Dermis blood vessel endothelial cell (primary cell): ENCODE data around the gene ENPP7. TPM values are rescaled to one million over a fixed set of nuclear protein-coding genes. Genes with fewer than 3 reads are reported as not detected.

ENCODE experiments used
- DNase-seq: peaks from one replicate; pipeline ENCODE4 v3.0.0; 2010
- total RNA-seq: library from RNA; depleted of rRNA; stranded (reverse); fragments of >200 nt; gene quantifications from 2 replicates; pipeline ENCODE4 v1.2.3, GENCODE V29; 2014

ENPP7 gene
- total RNA-seq, 1 donor from 2014 or later = not detected

GRCh38 chr17:79778504-79779083 is 47.9 kb downstream of the ENPP7 start:
- DNase-seq = no peak

GRCh38 chr17:79779084-79779529 is 48.4 kb downstream of the ENPP7 start:
- no peak for DNase-seq

- no peak for DNase-seq
Measured at GRCh38 chr17:79779661-79780365, 49.1 kb downstream of the ENPP7 start.

- peak; percentile 62 for DNase-seq
Measured at GRCh38 chr17:79781012-79781650, 50.4 kb downstream of the ENPP7 start.

GRCh38 chr17:79781736-79782575 is 51.2 kb downstream of the ENPP7 start:
- no peak for DNase-seq

GRCh38 chr17:79783891-79784290 is 53.1 kb downstream of the ENPP7 start:
- no peak for DNase-seq

GRCh38 chr17:79784353-79785016 is 53.7 kb downstream of the ENPP7 start:
- DNase-seq = no peak

GRCh38 chr17:79785017-79785899 is 54.5 kb downstream of the ENPP7 start:
- DNase-seq = no peak

- DNase-seq = no peak
Measured at GRCh38 chr17:79785900-79786810, 55.4 kb downstream of the ENPP7 start.

- DNase-seq = no peak
Measured at GRCh38 chr17:79786930-79787643, 56.3 kb downstream of the ENPP7 start.

- no peak for DNase-seq
Measured at GRCh38 chr17:79788455-79788854, 57.7 kb downstream of the ENPP7 start.

GRCh38 chr17:79788989-79789942 is 58.5 kb downstream of the ENPP7 start:
- DNase-seq = no peak

GRCh38 chr17:79789943-79790804 is 59.4 kb downstream of the ENPP7 start:
- DNase-seq = peak; percentile 62

- DNase-seq = no peak
Measured at GRCh38 chr17:79790805-79791734, 60.3 kb downstream of the ENPP7 start.

GRCh38 chr17:79791735-79792161 is 61.0 kb downstream of the ENPP7 start:
- DNase-seq = no peak
